H1 (cell line): ENCODE data around the gene VSTM2L. TPM values are rescaled to one million over a fixed set of nuclear protein-coding genes. Genes with fewer than 3 reads are reported as not detected.

ENCODE experiments used
- KDM1A ChIP-seq: fragments of 200-600, 300-600 bp; sonication (generic); IDR thresholded peaks from 2 replicates; pipeline ENCODE4 v1.7.1; 2016; ENCODE audit warnings: mild to moderate bottlenecking, low read length, borderline replicate concordance
- SAP30 ChIP-seq: fragments of 300-600 bp; sonication (generic); IDR thresholded peaks from 2 replicates; pipeline ENCODE4 v1.7.1; 2012; ENCODE audit warnings: low read length, moderate library complexity, mild to moderate bottlenecking, inconsistent platforms; ENCODE audit not compliant: insufficient read depth, insufficient replicate concordance
- SIRT6 ChIP-seq: IDR thresholded peaks from one replicate; pipeline ENCODE4 v1.7.1; 2012; ENCODE audit warnings: low read length, inconsistent platforms
- TBP ChIP-seq: IDR thresholded peaks from 2 replicates; pipeline ENCODE4 v1.6.1; 2011; ENCODE audit warnings: low read depth, low read length, improper control_type of control experiment
- YY1 ChIP-seq: IDR thresholded peaks from 2 replicates; pipeline ENCODE4 v1.6.1; 2011; ENCODE audit warnings: low read depth, mild to moderate bottlenecking, low read length
- polyA plus RNA-seq, 7 experiments: library from polyadenylated mRNA; depleted of rRNA in 3 of 7; stranded (reverse) in 5 of 7; unstranded in 2 of 7; fragments of >200 nt in 5 of 7; fragments of 200-250 nt in 2 of 7; gene quantifications; 1 replicate in 5 of 7; 2 replicates in 1 of 7; 4 replicates in 1 of 7; pipeline versions ENCODE4 v1.2.1 to v1.2.3, GENCODE V29; 2011 to 2013; ENCODE audit warnings: missing spikeins in 2 of 7, mixed read lengths in 2 of 7
- total RNA-seq: library from RNA; stranded (reverse); fragmentation: NEBNext Ultra II Directional; extraction: Animal tissue kit (Norgen Biotek cat#: 25700); gene quantifications from 2 replicates; pipeline ENCODE4 v1.2.1, GENCODE V29; 2021
- TF ChIP-seq, protein P1 (sequence below): IDR thresholded peaks from 2 replicates; pipeline ENCODE4 v1.6.1; 2012; ENCODE audit warnings: inconsistent platforms

The VSTM2L gene
- total and polyA plus RNA-seq, 2 of the 8 experiments (the other 6 are each of a cell fraction or from before 2014, with no cell fraction given) = 1.3 to 3.2 TPM

DNA sequence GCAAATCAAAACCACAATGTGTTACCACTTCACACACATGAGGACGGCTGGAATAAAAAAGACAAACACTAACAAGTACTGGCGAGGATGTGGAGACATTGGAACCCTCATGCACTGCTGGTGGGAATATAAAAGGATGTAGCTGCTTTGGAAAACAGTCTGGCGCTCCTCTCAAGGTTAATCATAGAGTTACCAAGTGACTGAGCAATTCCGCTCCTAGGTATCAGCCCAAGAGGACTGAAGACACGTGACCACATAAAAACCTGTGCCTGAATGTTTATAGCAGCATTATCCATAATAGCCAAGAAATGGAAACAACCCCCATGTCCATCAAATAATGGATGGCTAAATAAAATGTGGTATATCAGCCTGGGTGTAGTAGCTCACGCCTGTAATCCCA, 45.0 kb downstream of the VSTM2L start (continued):
- TF ChIP-seq SIRT6 (no peak), KDM1A (no peak), YY1 (no peak), TBP (no peak), SAP30 (no peak)
- TF ChIP-seq, protein P1, sequence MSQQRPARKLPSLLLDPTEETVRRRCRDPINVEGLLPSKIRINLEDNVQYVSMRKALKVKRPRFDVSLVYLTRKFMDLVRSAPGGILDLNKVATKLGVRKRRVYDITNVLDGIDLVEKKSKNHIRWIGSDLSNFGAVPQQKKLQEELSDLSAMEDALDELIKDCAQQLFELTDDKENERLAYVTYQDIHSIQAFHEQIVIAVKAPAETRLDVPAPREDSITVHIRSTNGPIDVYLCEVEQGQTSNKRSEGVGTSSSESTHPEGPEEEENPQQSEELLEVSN = no peak
- TF ChIP-seq, all 59 proteins: peak for 0
